Hepatocyte (in vitro differentiated cells): ENCODE measurements around the gene USP3. TPM values are rescaled to one million over a fixed set of nuclear protein-coding genes. Genes with fewer than 3 reads are reported as not detected.

Experiments used
- DNase-seq: peaks from one replicate; pipeline ENCODE4 v3.0.0-alpha.2; 2016; ENCODE audit warnings: low spot score
- H2AFZ ChIP-seq: fragments of 200-600 bp; sonication (generic); 2 replicates; pipeline ENCODE4 v1.6.0; 2016; ENCODE audit warnings: antibody characterized with exemption, mild to moderate bottlenecking
- H3K27ac ChIP-seq: fragments of 200-600 bp; sonication (generic); 2 replicates; pipeline ENCODE4 v1.5.1; 2016; ENCODE audit warnings: mild to moderate bottlenecking
- H3K27me3 ChIP-seq: fragments of 200-600 bp; sonication (generic); 2 replicates; pipeline ENCODE4 v1.6.1; 2016
- H3K36me3 ChIP-seq: fragments of 200-600 bp; sonication (generic); replicated peaks from 2 replicates; pipeline ENCODE4 v1.5.1; 2016; ENCODE audit warnings: low read depth; ENCODE audit not compliant: insufficient read depth
- H3K4me1 ChIP-seq: fragments of 200-600 bp; sonication (generic); 2 replicates; pipeline ENCODE4 v1.5.1; 2016; ENCODE audit warnings: mild to moderate bottlenecking, moderate library complexity; ENCODE audit not compliant: insufficient read depth
- H3K4me2 ChIP-seq: fragments of 200-600 bp; sonication (generic); 2 replicates; pipeline ENCODE4 v1.6.0; 2016
- H3K4me3 ChIP-seq: fragments of 200-600 bp; sonication (generic); 2 replicates; pipeline ENCODE4 v1.5.1; 2016; ENCODE audit warnings: mild to moderate bottlenecking
- H3K79me2 ChIP-seq: fragments of 200-600 bp; sonication (generic); 2 replicates; pipeline ENCODE4 v1.6.0; 2017; ENCODE audit warnings: mild to moderate bottlenecking
- H3K9me2 ChIP-seq: fragments of 200-600 bp; sonication (generic); replicated peaks from 2 replicates; pipeline ENCODE4 v1.6.0; 2017; ENCODE audit warnings: mild to moderate bottlenecking; ENCODE audit not compliant: insufficient read depth
- H3K9me3 ChIP-seq: fragments of 200-600 bp; sonication (generic); 2 replicates; pipeline ENCODE4 v1.5.1; 2016; ENCODE audit warnings: low read depth, mild to moderate bottlenecking
- H4K20me1 ChIP-seq: fragments of 200-600 bp; sonication (generic); 2 replicates; pipeline ENCODE4 v1.6.0; 2016; ENCODE audit warnings: mild to moderate bottlenecking; ENCODE audit not compliant: insufficient read depth, poor library complexity, severe bottlenecking
- CTCF ChIP-seq: fragments of 200-600 bp; sonication (generic); IDR thresholded peaks from 2 replicates; pipeline ENCODE4 v1.5.1; 2016; ENCODE audit warnings: antibody characterized with exemption, mild to moderate bottlenecking; ENCODE audit not compliant: poor library complexity
- EZH2 ChIP-seq: fragments of 200-600 bp; sonication (generic); IDR thresholded peaks from 2 replicates; pipeline ENCODE4 v1.6.1; 2016; ENCODE audit warnings: antibody characterized with exemption, mild to moderate bottlenecking, borderline replicate concordance
- EZH2phosphoT487 ChIP-seq: fragments of 200-600 bp; sonication (generic); IDR thresholded peaks from one replicate; pipeline ENCODE4 v1.6.1; 2018; ENCODE audit warnings: antibody characterized with exemption, mild to moderate bottlenecking, low read depth, moderate library complexity; ENCODE audit not compliant: unreplicated experiment, severe bottlenecking
- WGBS: methylation state at CpG from one replicate; pipeline ENCODE4 v1.1.6; 2016; ENCODE audit warnings: low lambda C conversion rate; ENCODE audit errors: missing lambda C conversion rate; 5-methylcytosine and 5-hydroxymethylcytosine counted together
- polyA plus RNA-seq: library from polyadenylated mRNA; unstranded; fragments of >200 nt; fragmentation: Nextera tagmentation; extraction: Ambion mirVana; gene quantifications from 2 replicates; pipeline ENCODE4 v1.2.1, GENCODE V29; 2016
- total RNA-seq: library from RNA; depleted of rRNA; stranded (reverse); fragments of >200 nt; gene quantifications from 2 replicates; pipeline ENCODE4 v1.2.3, GENCODE V29; 2014

USP3 gene
- total and polyA plus RNA-seq, 2 experiments from 2014 or later, result 30.5 to 61.2 TPM

- H3K4me3 ChIP-seq, result no peak overlapping the region
- H3K9me2 ChIP-seq, result no peaks in the 10 kb centered on the region
- no peak overlapping the region for H2AFZ ChIP-seq
- H3K27ac ChIP-seq, result peak overlapping the region; percentile 74
- peaks cover 41% of the 10 kb centered on the region for H3K4me1 ChIP-seq
- H3K36me3 ChIP-seq, result no peaks in the 10 kb centered on the region
- H3K4me2 ChIP-seq, result no peak overlapping the region
- DNase-seq, result peak; percentile 34
- TF ChIP-seq EZH2phosphoT487, result no peak
- no peak for TF ChIP-seq EZH2
- TF ChIP-seq CTCF, result no peak
- no peaks in the 10 kb centered on the region for H3K27me3 ChIP-seq
- H3K9me3 ChIP-seq, result no peaks in the 10 kb centered on the region
- H3K79me2 ChIP-seq, result no peaks in the 10 kb centered on the region
- no peaks in the 10 kb centered on the region for H4K20me1 ChIP-seq
- 62% methylated on average over 2 of the region's 2 CpGs for WGBS
Measured at GRCh38 chr15:63596676-63597037, 92.3 kb downstream of the USP3 start.

- peak within 1 kb of the TSS; percentile 74 for H3K27ac ChIP-seq
- H3K9me3 ChIP-seq, result no peaks in the 10 kb centered on the region
- 76% methylated on average over 23 of the region's 23 CpGs for WGBS
- H3K27me3 ChIP-seq, result no peaks in the 10 kb centered on the region
- no peaks in the 10 kb centered on the region for H3K79me2 ChIP-seq
- H3K4me3 ChIP-seq, result no peak within 1 kb of the TSS
- H3K4me2 ChIP-seq, result no peak within 1 kb of the TSS
- H3K9me2 ChIP-seq, result no peaks in the 10 kb centered on the region
- no peak within 1 kb of the TSS for H2AFZ ChIP-seq
- H3K36me3 ChIP-seq, result no peaks in the 10 kb centered on the region
- TF ChIP-seq CTCF, result no peak
- TF ChIP-seq EZH2, result no peak
- TF ChIP-seq EZH2phosphoT487, result no peak
- peak; percentile 26 for DNase-seq
- peaks cover 41% of the 10 kb centered on the region for H3K4me1 ChIP-seq
- H4K20me1 ChIP-seq, result no peaks in the 10 kb centered on the region
Measured at GRCh38 chr15:63597038-63597790, 92.8 kb downstream of the USP3 start, which contains the start of gene FBXL22. FBXL22 (plus strand) TSS chr15:63597387; CDS start chr15:63597393, 6 bp downstream.

GRCh38 chr15:63597821-63598220 is 93.4 kb downstream of the USP3 start:
- Histone ChIP-seq H3K27ac (peak overlapping the region; percentile 74), H4K20me1 (no peaks in the 10 kb centered on the region), H3K36me3 (no peaks in the 10 kb centered on the region), H3K4me3 (no peak overlapping the region), H3K9me3 (no peaks in the 10 kb centered on the region), H3K9me2 (no peaks in the 10 kb centered on the region), H3K4me1 (peaks cover 41% of the 10 kb centered on the region), H3K4me2 (no peak overlapping the region), H2AFZ (no peak overlapping the region), H3K27me3 (no peaks in the 10 kb centered on the region), H3K79me2 (no peaks in the 10 kb centered on the region)
- TF ChIP-seq CTCF (no peak), EZH2phosphoT487 (no peak), EZH2 (no peak)
- 64% methylated on average over 6 of the region's 6 CpGs for WGBS
- DNase-seq, result no peak
